HG02852 (cell line): Measurements from ENCODE around the gene GLG1.
"Not testable (repeated sequence)": the region's sequence is repeated elsewhere in the genome, so short reads cannot be mapped to it uniquely, and the experiment has no call there.

Experiments used
- ATAC-seq: cut with Tn5 transposase; IDR thresholded peaks from one replicate; pipeline ENCODE4 v1.9.1; 2021; ENCODE audit warnings: mild to moderate bottlenecking, moderate library complexity; ENCODE audit not compliant: unreplicated experiment

GLG1 gene

DNA sequence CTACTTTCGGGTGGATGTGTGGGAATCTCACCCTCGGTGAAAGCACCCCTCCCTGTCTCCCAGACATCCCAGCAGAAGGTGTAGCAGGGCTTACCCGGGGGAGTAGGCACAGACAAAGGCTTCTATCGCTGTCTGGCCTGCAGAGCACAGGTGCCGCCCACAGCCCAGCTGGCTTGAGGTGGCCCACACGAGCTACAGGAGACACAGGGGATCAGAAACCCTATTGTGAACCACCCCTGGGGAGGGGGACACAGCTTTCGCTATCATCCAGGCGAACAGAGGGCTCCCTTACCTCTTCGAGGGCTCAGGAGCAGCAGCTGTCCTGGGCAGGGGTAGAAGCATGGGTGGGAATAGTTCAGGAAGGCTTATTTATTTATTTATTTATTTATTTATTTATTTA is 193.4 kb downstream of the GLG1 start:
- not testable (repeated sequence) for ATAC-seq

GRCh38 chr16:74412775-74413390 is 194.0 kb downstream of the GLG1 start:
- ATAC-seq: not testable (repeated sequence)

DNA sequence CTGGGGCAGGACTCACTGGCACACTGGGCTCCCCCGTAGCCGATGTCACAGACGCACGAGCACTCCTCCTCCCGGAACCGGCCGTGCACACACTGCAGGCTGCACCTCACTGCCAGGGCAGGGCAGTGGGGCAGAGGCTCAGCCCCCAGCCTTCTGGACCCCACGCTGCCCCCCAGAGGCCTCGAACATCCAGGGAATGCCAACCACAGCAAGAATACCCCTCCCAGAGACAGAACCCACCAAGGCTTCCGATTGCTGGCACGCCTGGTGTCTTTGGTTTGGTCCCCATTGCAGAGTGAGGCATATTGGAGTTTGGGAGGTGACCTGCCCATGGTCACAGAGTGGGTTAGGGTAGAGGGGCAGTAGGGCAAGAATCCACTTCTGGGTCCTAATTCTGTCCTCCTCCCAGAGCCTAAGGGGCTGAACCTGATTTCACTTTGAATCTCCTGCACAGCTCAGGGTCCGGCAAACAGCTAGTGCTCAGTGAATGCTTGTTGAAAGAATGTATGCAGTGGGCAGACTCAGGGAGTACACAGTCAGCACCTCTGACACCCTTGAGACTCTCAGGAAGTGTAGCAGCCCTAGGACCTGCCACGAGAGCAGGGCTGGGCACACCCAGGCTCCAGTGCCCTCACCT is 194.7 kb downstream of the GLG1 start:
- not testable (repeated sequence) for ATAC-seq

GRCh38 chr16:74410981-74411380 is 195.9 kb downstream of the GLG1 start:
- ATAC-seq: not testable (repeated sequence)

- not testable (repeated sequence) for ATAC-seq
Observed at GRCh38 chr16:74410057-74410957, 196.6 kb downstream of the GLG1 start.

GRCh38 chr16:74409185-74409981 is 197.5 kb downstream of the GLG1 start:
- ATAC-seq: not testable (repeated sequence)

- ATAC-seq: not testable (repeated sequence)
Observed at GRCh38 chr16:74407362-74407705, 199.6 kb downstream of the GLG1 start.

DNA sequence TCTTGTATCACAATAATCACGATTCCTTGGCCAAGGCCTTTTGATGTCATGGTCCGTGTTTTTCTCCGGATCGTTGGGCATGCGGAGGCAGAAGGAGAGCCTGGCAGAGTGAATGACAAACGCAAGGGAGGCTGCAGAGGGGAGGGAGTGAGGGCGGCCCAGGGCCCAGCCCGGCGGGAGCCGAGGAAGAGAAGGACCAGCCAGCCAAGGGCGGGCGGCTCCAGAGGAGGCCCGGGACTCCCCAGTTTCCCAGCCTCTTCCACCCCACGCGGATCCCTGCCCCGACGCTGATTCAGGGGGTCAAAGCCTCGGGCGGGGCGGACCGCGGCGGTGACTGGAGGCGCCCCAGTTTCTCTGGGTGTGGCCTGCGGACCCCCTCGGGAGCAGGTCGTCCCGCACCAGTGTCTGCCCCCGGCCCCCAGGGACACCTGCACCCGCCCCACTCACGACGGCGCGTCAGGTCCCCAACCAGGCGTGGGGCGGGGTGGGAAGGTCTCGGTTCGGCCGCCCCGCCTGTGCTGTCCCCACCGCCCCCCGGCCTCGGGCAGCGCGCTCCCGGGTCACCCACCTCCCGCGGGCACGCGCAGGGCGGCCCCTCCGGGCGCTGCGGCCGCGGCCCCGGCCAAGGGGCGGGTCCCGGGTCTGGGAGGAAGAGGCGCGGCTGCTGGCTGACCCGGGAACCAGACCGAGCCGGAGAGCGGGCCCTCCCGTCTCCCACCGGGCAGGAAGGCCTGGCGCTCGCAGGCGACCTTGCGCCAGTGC is 200.1 kb downstream of the GLG1 start:
- not testable (repeated sequence) for ATAC-seq

GRCh38 chr16:74404148-74404933 is 202.6 kb downstream of the GLG1 start:
- ATAC-seq: not testable (repeated sequence)

- not testable (repeated sequence) for ATAC-seq
Observed at GRCh38 chr16:74400238-74400637, 206.7 kb downstream of the GLG1 start.

GRCh38 chr16:74398212-74398895 is 208.6 kb downstream of the GLG1 start:
- not testable (repeated sequence) for ATAC-seq
